T-helper 17 cell (primary cell): ENCODE results near the gene PAX9. TPM values are rescaled to one million over a fixed set of nuclear protein-coding genes. Genes with fewer than 3 reads are reported as not detected.

Experiments used
- ATAC-seq: fragments of 150-1000 bp; cut with Tn5 transposase; 2 replicates; pipeline ENCODE4 v1.10.0; 2021; ENCODE audit warnings: mild to moderate bottlenecking, moderate library complexity
- DNase-seq, 3 donors: peaks; one replicate each; pipeline versions ENCODE4 v3.0.0 to v3.0.0-alpha.2; 2020 to 2021
- H3K9me3 ChIP-seq: one replicate; pipeline ENCODE4 v1.7.0; 2013; ENCODE audit warnings: low read length, mild to moderate bottlenecking; ENCODE audit not compliant: control insufficient read depth, poor library complexity, severe bottlenecking
- H3K27ac Mint-ChIP-seq: one replicate; pipeline ENCODE4 v1.8.0; 2022; ENCODE audit warnings: mild to moderate bottlenecking, moderate library complexity, mixed read lengths
- H3K27me3 Mint-ChIP-seq: one replicate; pipeline ENCODE4 v1.8.0; 2022; ENCODE audit warnings: mixed read lengths
- H3K36me3 Mint-ChIP-seq: one replicate; pipeline ENCODE4 v1.8.0; 2022; ENCODE audit warnings: low read depth, mixed read lengths
- H3K4me1 Mint-ChIP-seq: one replicate; pipeline ENCODE4 v1.8.0; 2022; ENCODE audit warnings: mild to moderate bottlenecking, mixed read lengths
- H3K4me3 Mint-ChIP-seq: one replicate; pipeline ENCODE4 v1.8.0; 2022; ENCODE audit warnings: mild to moderate bottlenecking, moderate library complexity, mixed read lengths
- total RNA-seq, 4 donors: library from RNA in 2 of 4; stranded (reverse) in 2 of 4; gene quantifications; one replicate each; pipeline ENCODE4 v1.2.3 and lab custom pipeline; 2022 to 2026

The PAX9 gene
- total RNA-seq = under 1 TPM in 1 of 2 donors, not detected in 1; 0.35 TPM
- total RNA-seq (lab: John Stamatoyannopoulos, UW) = 0 reads per million in 2 donors

- peaks cover 8% of the 10 kb centered on the region for H3K36me3 Mint-ChIP-seq
- no peak for DNase-seq
- peak within 1 kb of the TSS; percentile 2 for H3K27ac Mint-ChIP-seq
- H3K9me3 ChIP-seq = no peaks in the 10 kb centered on the region
- H3K27me3 Mint-ChIP-seq = peaks cover 93% of the 10 kb centered on the region
- peaks cover 17% of the 10 kb centered on the region for H3K4me1 Mint-ChIP-seq
- peak; percentile 66 for ATAC-seq
- peak within 1 kb of the TSS; percentile 37 for H3K4me3 Mint-ChIP-seq
These were observed at the start of gene PAX9 for GRCh38 chr14:36661506-36662257. TSS of gene PAX9 (plus strand) at chr14:36661860. CDS start at chr14:36662090, 230 bp downstream.

- Mint-ChIP-seq H3K36me3 (no peaks in the 10 kb centered on the region), H3K27me3 (no peaks in the 10 kb centered on the region), H3K4me1 (no peaks in the 10 kb centered on the region), H3K27ac (no peak overlapping the region), H3K4me3 (no peak overlapping the region)
- ATAC-seq (no peak), DNase-seq (no peak)
- H3K9me3 ChIP-seq = no peaks in the 10 kb centered on the region
These were observed 43.8 kb upstream of the PAX9 start for GRCh38 chr14:36617824-36618223.

GRCh38 chr14:36618641-36619040 lies 43.0 kb upstream of the PAX9 start:
- Mint-ChIP-seq H3K4me3 (no peak overlapping the region), H3K36me3 (no peaks in the 10 kb centered on the region), H3K27ac (no peak overlapping the region), H3K4me1 (no peaks in the 10 kb centered on the region), H3K27me3 (no peaks in the 10 kb centered on the region)
- no peak for ATAC-seq
- DNase-seq = no peak
- no peaks in the 10 kb centered on the region for H3K9me3 ChIP-seq

- Mint-ChIP-seq H3K4me3 (no peak overlapping the region), H3K27me3 (no peaks in the 10 kb centered on the region)
- no peak for DNase-seq
These were observed 42.5 kb upstream of the PAX9 start for GRCh38 chr14:36619131-36619530.

GRCh38 chr14:36619853-36620252 lies 41.8 kb upstream of the PAX9 start:
- no peaks in the 10 kb centered on the region for H3K27me3 Mint-ChIP-seq
- no peaks in the 10 kb centered on the region for H3K36me3 Mint-ChIP-seq
- H3K27ac Mint-ChIP-seq = no peak overlapping the region
- DNase-seq = no peak
- ATAC-seq = no peak
- H3K4me3 Mint-ChIP-seq = no peak overlapping the region
- no peaks in the 10 kb centered on the region for H3K9me3 ChIP-seq
- H3K4me1 Mint-ChIP-seq = no peaks in the 10 kb centered on the region

More at GRCh38 chr14:36619131-36619530, 42.5 kb upstream of the PAX9 start:
- no peaks in the 10 kb centered on the region for H3K4me1 Mint-ChIP-seq
- ATAC-seq = no peak
- H3K27ac Mint-ChIP-seq = no peak overlapping the region
- H3K9me3 ChIP-seq = no peaks in the 10 kb centered on the region
- no peaks in the 10 kb centered on the region for H3K36me3 Mint-ChIP-seq

- H3K4me3 Mint-ChIP-seq = no peak overlapping the region
- no peak for DNase-seq
- no peaks in the 10 kb centered on the region for H3K4me1 Mint-ChIP-seq
- H3K9me3 ChIP-seq = no peaks in the 10 kb centered on the region
- peaks cover 2% of the 10 kb centered on the region for H3K36me3 Mint-ChIP-seq
- no peak for ATAC-seq
- no peak overlapping the region for H3K27ac Mint-ChIP-seq
- peaks cover 34% of the 10 kb centered on the region for H3K27me3 Mint-ChIP-seq
These were observed 36.6 kb upstream of the PAX9 start for GRCh38 chr14:36625014-36625413.

- DNase-seq (no peak), ATAC-seq (no peak)
- Mint-ChIP-seq H3K4me1 (no peaks in the 10 kb centered on the region), H3K27ac (no peak overlapping the region), H3K36me3 (peaks cover 2% of the 10 kb centered on the region), H3K4me3 (no peak overlapping the region), H3K27me3 (peaks cover 35% of the 10 kb centered on the region)
- no peaks in the 10 kb centered on the region for H3K9me3 ChIP-seq
These were observed 36.2 kb upstream of the PAX9 start for GRCh38 chr14:36625436-36625835.

GRCh38 chr14:36626151-36626550 lies 35.5 kb upstream of the PAX9 start:
- no peak overlapping the region for H3K27ac Mint-ChIP-seq
- H3K27me3 Mint-ChIP-seq = peaks cover 41% of the 10 kb centered on the region
- no peak for ATAC-seq

GRCh38 chr14:36627981-36628380 lies 33.7 kb upstream of the PAX9 start:
- Mint-ChIP-seq H3K27ac (no peak overlapping the region), H3K4me1 (no peaks in the 10 kb centered on the region), H3K27me3 (peaks cover 46% of the 10 kb centered on the region), H3K4me3 (no peak overlapping the region), H3K36me3 (peaks cover 2% of the 10 kb centered on the region)
- H3K9me3 ChIP-seq = no peaks in the 10 kb centered on the region
- no peak for ATAC-seq
- no peak for DNase-seq

More at GRCh38 chr14:36626151-36626550, 35.5 kb upstream of the PAX9 start:
- H3K9me3 ChIP-seq = no peaks in the 10 kb centered on the region
- no peaks in the 10 kb centered on the region for H3K4me1 Mint-ChIP-seq
- H3K4me3 Mint-ChIP-seq = no peak overlapping the region
- DNase-seq = no peak
- H3K36me3 Mint-ChIP-seq = peaks cover 2% of the 10 kb centered on the region

GRCh38 chr14:36633580-36633979 lies 28.1 kb upstream of the PAX9 start:
- H3K4me3 Mint-ChIP-seq = no peak overlapping the region
- peaks cover 16% of the 10 kb centered on the region for H3K27me3 Mint-ChIP-seq
- DNase-seq (no peak), ATAC-seq (no peak)
- H3K4me1 Mint-ChIP-seq = no peaks in the 10 kb centered on the region
- no peak overlapping the region for H3K27ac Mint-ChIP-seq
- no peaks in the 10 kb centered on the region for H3K9me3 ChIP-seq
- H3K36me3 Mint-ChIP-seq = no peaks in the 10 kb centered on the region

GRCh38 chr14:36646664-36647416 lies 14.8 kb upstream of the PAX9 start:
- Mint-ChIP-seq H3K27me3 (peaks cover 51% of the 10 kb centered on the region), H3K4me1 (peaks cover 2% of the 10 kb centered on the region), H3K4me3 (no peak overlapping the region), H3K36me3 (no peaks in the 10 kb centered on the region), H3K27ac (no peak overlapping the region)
- DNase-seq (no peak), ATAC-seq (no peak)
- H3K9me3 ChIP-seq = peaks cover 3% of the 10 kb centered on the region

GRCh38 chr14:36647417-36647823 lies 14.2 kb upstream of the PAX9 start:
- no peaks in the 10 kb centered on the region for H3K36me3 Mint-ChIP-seq
- no peak for ATAC-seq
- H3K4me3 Mint-ChIP-seq = no peak overlapping the region
- H3K9me3 ChIP-seq = peaks cover 3% of the 10 kb centered on the region
- no peak for DNase-seq
- H3K27ac Mint-ChIP-seq = no peak overlapping the region
- peaks cover 57% of the 10 kb centered on the region for H3K27me3 Mint-ChIP-seq
- peaks cover 2% of the 10 kb centered on the region for H3K4me1 Mint-ChIP-seq

- peaks cover 3% of the 10 kb centered on the region for H3K9me3 ChIP-seq
- Mint-ChIP-seq H3K27me3 (peaks cover 63% of the 10 kb centered on the region), H3K27ac (no peak overlapping the region), H3K36me3 (no peaks in the 10 kb centered on the region), H3K4me3 (no peak overlapping the region), H3K4me1 (peaks cover 2% of the 10 kb centered on the region)
- no peak for DNase-seq
- no peak for ATAC-seq
These were observed 13.6 kb upstream of the PAX9 start for GRCh38 chr14:36647824-36648753.
